Esophagus squamous epithelium (tissue), 5 donors: ENCODE results near the gene PYGB. TPM values are rescaled to one million over a fixed set of nuclear protein-coding genes. Genes with fewer than 3 reads are reported as not detected.

ENCODE experiments used
- DNase-seq: peaks from one replicate; lab custom pipeline; 2025; lab: John Stamatoyannopoulos, UW
- H3K27ac ChIP-seq, 4 donors: fragments of 200-600 bp; sonication (generic); one replicate each; pipeline ENCODE4 v1.5.1; 2016 to 2019; ENCODE audit warnings: mild to moderate bottlenecking in 1 of 4
- H3K27me3 ChIP-seq, 4 donors: fragments of 200-600 bp; sonication (generic); 1 replicate in 3 of 4; 2 replicates in 1 of 4; pipeline versions ENCODE4 v1.5.1 to v1.6.0; 2017 to 2021; ENCODE audit warnings: antibody characterized with exemption in 1 of 4
- H3K36me3 ChIP-seq, 3 donors: fragments of 200-600 bp; sonication (generic); one replicate each; pipeline ENCODE4 v1.5.1; 2016 to 2019
- H3K4me1 ChIP-seq, 3 donors: fragments of 200-600 bp; sonication (generic); one replicate each; pipeline ENCODE4 v1.5.1; 2017 to 2019
- H3K4me3 ChIP-seq, 4 donors: fragments of 200-600 bp; sonication (generic); 1 replicate in 3 of 4; 2 replicates in 1 of 4; pipeline ENCODE4 v1.5.1; 2016 to 2019; ENCODE audit warnings: mild to moderate bottlenecking in 2 of 4, moderate library complexity in 1 of 4
- H3K9me3 ChIP-seq, 3 donors: fragments of 200-600 bp; sonication (generic); one replicate each; pipeline ENCODE4 v1.5.1; 2016 to 2019
- POLR2A ChIP-seq, 4 donors: fragments of 450-650 bp; IDR thresholded peaks; one replicate each; pipeline ENCODE4 v1.6.1; 2017; ENCODE audit warnings: antibody characterized with exemption in 4 of 4, mild to moderate bottlenecking in 4 of 4, moderate library complexity in 3 of 4
- WGBS, 2 donors: methylation state at CpG; one replicate each; pipeline ENCODE4 v1.1.5; 2018; 5-methylcytosine and 5-hydroxymethylcytosine counted together
- intact Hi-C: fragments of 100-400 bp; cut with DNase I; formaldehyde crosslinking; loops from one replicate; pipeline ENCODE4 v1.15.0; 2022
- total RNA-seq, 4 donors: library from RNA; depleted of rRNA; stranded (reverse); fragments of >200 nt; gene quantifications; one replicate each; pipeline ENCODE4 v1.1.0, GENCODE V29; 2016
- TF ChIP-seq, protein P1 (sequence below), 6 experiments: fragments of 450-650 bp in 4 of 6; fragments of 200-600 bp in 2 of 6; sonication (generic) in 2 of 6; IDR thresholded peaks; one replicate each; pipeline ENCODE4 v1.5.1; 2016 to 2019; ENCODE audit warnings: antibody characterized with exemption in 6 of 6, mild to moderate bottlenecking in 4 of 6, moderate library complexity in 4 of 6
- donor health status: DM: yes; HTN: yes; CAD: no.

The PYGB gene
- total RNA-seq, 4 donors from 2014 or later = 70.8 to 127 (median 95.6) TPM

DNA sequence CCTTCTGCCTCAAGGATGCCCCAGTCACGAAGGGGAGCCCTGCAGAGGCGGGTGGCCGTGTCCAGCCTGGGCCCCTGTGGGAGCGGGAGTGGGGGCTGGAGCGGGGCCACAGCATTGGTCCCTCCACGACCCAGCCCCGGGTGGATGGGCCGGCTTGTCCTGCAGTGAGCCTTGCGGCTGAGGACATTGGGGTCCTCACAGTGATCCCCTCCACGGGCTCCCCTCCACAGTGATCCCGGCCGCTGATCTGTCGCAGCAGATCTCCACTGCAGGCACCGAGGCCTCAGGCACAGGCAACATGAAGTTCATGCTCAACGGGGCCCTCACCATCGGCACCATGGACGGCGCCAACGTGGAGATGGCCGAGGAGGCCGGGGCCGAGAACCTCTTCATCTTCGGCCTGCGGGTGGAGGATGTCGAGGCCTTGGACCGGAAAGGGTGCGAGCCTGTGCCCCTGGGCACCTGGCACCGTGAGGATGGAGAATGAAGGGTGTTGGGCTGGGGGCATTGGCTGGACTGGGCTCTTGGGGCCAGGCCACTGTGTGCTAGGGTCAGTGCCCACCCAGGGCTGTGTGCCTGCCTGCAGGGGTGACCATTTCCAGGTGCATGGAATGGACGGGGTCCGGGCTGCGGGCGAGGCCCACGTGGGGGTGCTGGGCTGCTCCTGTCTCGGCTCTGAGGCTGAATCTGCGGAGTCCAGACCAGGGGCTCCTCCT is 44.4 kb downstream of the PYGB start:
- H3K27ac ChIP-seq = peak overlapping the region in 2 of 4 donors; percentile 34 to 49

DNA sequence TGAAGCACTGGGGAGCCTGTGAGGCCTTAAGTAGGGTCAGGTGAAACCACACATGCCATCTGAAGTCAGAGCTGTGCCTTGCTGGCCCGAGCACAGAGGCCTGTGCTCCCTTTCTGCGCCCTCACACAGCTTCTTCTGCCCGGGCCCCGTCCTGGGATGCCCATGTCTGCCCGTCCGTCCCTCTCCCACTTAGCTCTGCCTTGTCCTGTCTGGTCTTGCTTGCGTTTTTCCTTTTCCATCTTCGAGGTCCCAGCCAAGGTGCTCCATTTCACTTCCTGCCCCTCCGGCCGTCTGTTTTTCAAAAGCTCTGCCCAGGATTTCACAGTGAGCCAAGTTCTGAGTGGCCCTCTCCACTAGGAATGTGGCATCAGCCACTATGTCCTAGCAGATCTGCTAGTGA is 45.6 kb downstream of the PYGB start:
- Histone ChIP-seq H3K4me1 (peaks cover 22 to 58% (median 42%) of the 10 kb centered on the region in 3 donors), H3K4me3 (no peak overlapping the region), H3K27ac (peak overlapping the region; percentile 9 to 75 (median 44)), H3K27me3 (no peaks in the 10 kb centered on the region), H3K36me3 (peaks cover 26 to 99% (median 38%) of the 10 kb centered on the region in 3 donors), H3K9me3 (no peaks in the 10 kb centered on the region)
- TF ChIP-seq, protein P1, sequence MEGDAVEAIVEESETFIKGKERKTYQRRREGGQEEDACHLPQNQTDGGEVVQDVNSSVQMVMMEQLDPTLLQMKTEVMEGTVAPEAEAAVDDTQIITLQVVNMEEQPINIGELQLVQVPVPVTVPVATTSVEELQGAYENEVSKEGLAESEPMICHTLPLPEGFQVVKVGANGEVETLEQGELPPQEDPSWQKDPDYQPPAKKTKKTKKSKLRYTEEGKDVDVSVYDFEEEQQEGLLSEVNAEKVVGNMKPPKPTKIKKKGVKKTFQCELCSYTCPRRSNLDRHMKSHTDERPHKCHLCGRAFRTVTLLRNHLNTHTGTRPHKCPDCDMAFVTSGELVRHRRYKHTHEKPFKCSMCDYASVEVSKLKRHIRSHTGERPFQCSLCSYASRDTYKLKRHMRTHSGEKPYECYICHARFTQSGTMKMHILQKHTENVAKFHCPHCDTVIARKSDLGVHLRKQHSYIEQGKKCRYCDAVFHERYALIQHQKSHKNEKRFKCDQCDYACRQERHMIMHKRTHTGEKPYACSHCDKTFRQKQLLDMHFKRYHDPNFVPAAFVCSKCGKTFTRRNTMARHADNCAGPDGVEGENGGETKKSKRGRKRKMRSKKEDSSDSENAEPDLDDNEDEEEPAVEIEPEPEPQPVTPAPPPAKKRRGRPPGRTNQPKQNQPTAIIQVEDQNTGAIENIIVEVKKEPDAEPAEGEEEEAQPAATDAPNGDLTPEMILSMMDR (IDR thresholded peaks at IDR 0.05) = no peak
- TF ChIP-seq POLR2A (IDR thresholded peaks at IDR 0.05) = no peak
- WGBS, 2 donors = 25 to 46% methylated on average over 10 of the region's 10 CpGs
- no peak for DNase-seq
- intact Hi-C loops = loop anchor here (10.0 kb wide), 1 partner anchor 101 kb away; the partner anchor contains the start of gene ABHD12

More for the DNA sequence above, 44.4 kb downstream of the PYGB start:
- no peak for DNase-seq
- no peaks in the 10 kb centered on the region for H3K9me3 ChIP-seq
- peaks cover 38 to 99% (median 44%) of the 10 kb centered on the region in 3 donors for H3K36me3 ChIP-seq
- H3K27me3 ChIP-seq = no peaks in the 10 kb centered on the region
- no peak for TF ChIP-seq POLR2A (IDR thresholded peaks at IDR 0.05)
- TF ChIP-seq, protein P1 (IDR thresholded peaks at IDR 0.05) = no peak
- H3K4me1 ChIP-seq = peaks cover 22 to 55% (median 42%) of the 10 kb centered on the region in 3 donors
- H3K4me3 ChIP-seq = no peak overlapping the region
- WGBS, 2 donors = 60 to 92% methylated on average over 1 to 13 of the region's 35 CpGs
- intact Hi-C loops = loop anchor here (10.0 kb wide), 1 partner anchor 102 kb away; the partner anchor contains the start of gene ABHD12

DNA sequence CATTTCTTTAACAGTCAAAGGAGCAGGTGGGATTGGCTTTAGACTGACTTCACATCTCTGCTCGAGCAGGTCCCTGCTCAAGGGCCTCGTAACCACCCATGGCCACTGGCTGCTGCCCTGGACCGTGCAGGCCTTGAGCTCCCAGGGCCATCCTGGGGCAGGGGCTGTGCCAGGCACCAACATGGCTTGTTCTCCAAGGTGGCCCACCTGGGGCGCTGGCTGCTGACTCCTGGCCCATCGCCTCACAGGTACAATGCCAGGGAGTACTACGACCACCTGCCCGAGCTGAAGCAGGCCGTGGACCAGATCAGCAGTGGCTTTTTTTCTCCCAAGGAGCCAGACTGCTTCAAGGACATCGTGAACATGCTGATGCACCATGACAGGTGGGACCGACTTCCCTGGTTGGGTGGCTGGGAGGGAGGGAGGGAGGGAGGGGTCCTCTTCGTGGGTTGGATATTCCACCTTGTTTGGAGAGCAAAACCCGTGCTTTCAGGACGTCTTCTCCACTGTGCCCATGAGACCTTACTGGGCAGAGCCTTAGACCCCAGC is 46.1 kb downstream of the PYGB start:
- peaks cover 22 to 99% (median 34%) of the 10 kb centered on the region in 3 donors for H3K36me3 ChIP-seq
- no peaks in the 10 kb centered on the region for H3K27me3 ChIP-seq
- no peak overlapping the region for H3K4me3 ChIP-seq
- TF ChIP-seq, protein P1 (IDR thresholded peaks at IDR 0.05) = no peak
- TF ChIP-seq POLR2A (IDR thresholded peaks at IDR 0.05) = no peak
- no peak for DNase-seq
- WGBS, 2 donors = 76 to 77% methylated on average over 2 to 5 of the region's 13 CpGs
- intact Hi-C loops = loop anchor here (10.0 kb wide), 1 partner anchor 101 kb away; the partner anchor contains the start of gene ABHD12
- peaks cover 22 to 58% (median 42%) of the 10 kb centered on the region in 3 donors for H3K4me1 ChIP-seq
- no peaks in the 10 kb centered on the region for H3K9me3 ChIP-seq
- H3K27ac ChIP-seq = peak overlapping the region in 3 of 4 donors; percentile 9 to 75 (median 34)

DNA sequence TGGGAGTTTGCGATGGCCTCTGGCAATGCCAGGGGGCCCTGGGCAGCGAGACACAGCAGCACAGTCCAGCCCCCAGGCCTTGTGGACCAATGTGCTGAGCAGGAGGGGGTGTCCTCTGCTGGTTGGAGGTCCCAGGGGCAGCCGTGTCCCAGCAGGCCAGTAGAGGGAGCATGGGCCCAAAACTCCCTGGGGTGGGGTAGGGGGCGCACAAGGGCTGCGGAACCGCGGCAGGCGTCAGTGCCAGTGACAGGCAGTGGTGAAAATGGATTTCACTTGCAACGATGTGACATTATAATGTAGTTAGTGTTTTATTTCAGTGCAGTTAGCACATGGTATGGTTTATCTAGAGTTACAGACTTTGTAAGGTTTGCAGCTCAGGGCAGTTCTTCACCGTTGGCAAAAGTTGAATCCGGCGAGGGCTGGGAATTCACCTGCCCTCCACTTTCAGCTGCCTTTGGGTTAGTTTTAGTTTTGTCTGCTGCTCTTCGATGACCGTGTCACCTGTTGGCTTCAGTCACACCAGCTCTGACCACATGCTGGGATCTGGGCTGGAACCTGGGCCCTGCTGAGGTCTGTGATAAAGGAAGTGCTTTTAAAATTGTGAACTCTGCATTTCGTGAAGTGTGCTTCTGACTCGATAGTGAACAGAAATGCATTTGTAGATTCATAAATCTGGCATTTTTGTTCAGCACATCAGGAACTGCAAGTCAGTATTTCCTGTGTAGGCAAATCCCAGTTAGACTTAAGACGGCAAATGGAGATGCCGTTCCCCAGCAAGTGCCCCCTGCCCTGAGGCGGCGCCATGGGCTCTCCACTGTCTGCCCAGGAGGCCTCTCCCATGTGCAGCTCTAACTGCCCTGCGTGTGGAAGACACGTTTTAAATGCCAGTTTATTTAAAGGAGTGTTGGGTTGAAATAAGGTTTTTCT is 46.8 kb downstream of the PYGB start:
- TF ChIP-seq, protein P1 (IDR thresholded peaks at IDR 0.05) = peak; percentile 35 to 51 (median 48)
- no peak for TF ChIP-seq POLR2A (IDR thresholded peaks at IDR 0.05)
- Histone ChIP-seq H3K4me3 (no peak overlapping the region), H3K4me1 (peaks cover 22 to 58% (median 42%) of the 10 kb centered on the region in 3 donors), H3K9me3 (no peaks in the 10 kb centered on the region), H3K27ac (peak overlapping the region; percentile 34 to 75 (median 58)), H3K27me3 (no peaks in the 10 kb centered on the region), H3K36me3 (peaks cover 21 to 98% (median 34%) of the 10 kb centered on the region in 3 donors)
- no peak for DNase-seq
- WGBS, 2 donors = 61 to 75% methylated on average over 5 to 15 of the region's 22 CpGs
- intact Hi-C loops = loop anchor here (10.0 kb wide), 1 partner anchor 100 kb away; the partner anchor contains the start of gene ABHD12
